Parathyroid adenoma (tissue), 2 donors: ENCODE data around the gene DNM2.

ENCODE experiments used
- H2AFZ ChIP-seq: fragments of 300-600 bp; sonication (generic); one replicate; pipeline ENCODE4 v1.7.0; 2017; ENCODE audit warnings: antibody characterized with exemption, mild to moderate bottlenecking
- H3K27ac ChIP-seq: fragments of 300-600 bp; sonication (generic); one replicate; pipeline ENCODE4 v1.7.0; 2017
- H3K27me3 ChIP-seq: fragments of 300-600 bp; sonication (generic); one replicate; pipeline ENCODE4 v1.7.0; 2017; ENCODE audit warnings: low read length; ENCODE audit not compliant: control insufficient read depth, insufficient read depth
- H3K36me3 ChIP-seq: fragments of 300-600 bp; sonication (generic); one replicate; pipeline ENCODE4 v1.7.0; 2017; ENCODE audit warnings: low read length; ENCODE audit not compliant: control insufficient read depth, insufficient read depth
- H3K4me1 ChIP-seq: fragments of 300-600 bp; sonication (generic); one replicate; pipeline ENCODE4 v1.7.0; 2017; ENCODE audit warnings: control low read depth
- H3K4me2 ChIP-seq: fragments of 300-600 bp; sonication (generic); one replicate; pipeline ENCODE4 v1.7.0; 2017; ENCODE audit warnings: low read length
- H3K4me3 ChIP-seq: fragments of 300-600 bp; sonication (generic); one replicate; pipeline ENCODE4 v1.7.0; 2017; ENCODE audit warnings: low read depth, low read length
- H3K79me2 ChIP-seq: fragments of 300-600 bp; sonication (generic); one replicate; pipeline ENCODE4 v1.7.0; 2017; ENCODE audit warnings: control low read depth
- H3K9ac ChIP-seq: fragments of 300-600 bp; sonication (generic); one replicate; pipeline ENCODE4 v1.7.0; 2017; ENCODE audit warnings: mild to moderate bottlenecking
- H3K9me3 ChIP-seq: fragments of 300-600 bp; sonication (generic); one replicate; pipeline ENCODE4 v1.7.0; 2017; ENCODE audit warnings: low read length; ENCODE audit not compliant: control insufficient read depth
- TF ChIP-seq, protein P1 (sequence below): fragments of 300-600 bp; sonication (generic); IDR thresholded peaks from one replicate; pipeline ENCODE4 v1.7.0; 2017; ENCODE audit warnings: antibody characterized with exemption, mild to moderate bottlenecking
- donor health status: primary hyperparathyroidism.

Gene DNM2

DNA sequence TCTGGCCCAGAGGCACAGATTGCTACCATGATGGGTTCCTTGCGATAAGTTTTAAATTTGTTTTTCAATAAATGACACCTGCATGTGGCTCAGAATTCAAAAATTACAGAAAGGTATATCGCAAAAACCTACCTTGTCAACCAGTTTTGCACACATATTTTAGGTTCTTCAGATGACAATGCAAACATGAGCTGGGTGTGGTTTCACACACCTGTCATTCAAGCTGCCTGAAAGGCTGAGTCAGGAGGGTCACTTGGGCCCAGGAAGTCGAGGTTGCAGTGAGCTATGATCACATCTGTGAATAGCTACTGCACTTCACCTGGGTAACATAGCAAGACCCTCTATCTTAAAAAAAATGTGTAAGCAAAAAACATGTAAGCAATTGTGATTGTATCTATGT lies 56.1 kb downstream of the DNM2 start:
- H3K27me3 ChIP-seq, result no peaks in the 10 kb centered on the region
- no peaks in the 10 kb centered on the region for H3K36me3 ChIP-seq
- no peak overlapping the region for H2AFZ ChIP-seq

GRCh38 chr19:10774893-10775292 lies 57.0 kb downstream of the DNM2 start:
- Histone ChIP-seq H3K9ac (no peak overlapping the region), H3K27ac (no peak overlapping the region), H3K36me3 (no peaks in the 10 kb centered on the region), H3K79me2 (peaks cover 14% of the 10 kb centered on the region), H3K27me3 (no peaks in the 10 kb centered on the region), H3K9me3 (no peaks in the 10 kb centered on the region), H2AFZ (no peak overlapping the region), H3K4me1 (peaks cover 5% of the 10 kb centered on the region), H3K4me2 (no peak overlapping the region), H3K4me3 (no peak overlapping the region)
- TF ChIP-seq, protein P1, sequence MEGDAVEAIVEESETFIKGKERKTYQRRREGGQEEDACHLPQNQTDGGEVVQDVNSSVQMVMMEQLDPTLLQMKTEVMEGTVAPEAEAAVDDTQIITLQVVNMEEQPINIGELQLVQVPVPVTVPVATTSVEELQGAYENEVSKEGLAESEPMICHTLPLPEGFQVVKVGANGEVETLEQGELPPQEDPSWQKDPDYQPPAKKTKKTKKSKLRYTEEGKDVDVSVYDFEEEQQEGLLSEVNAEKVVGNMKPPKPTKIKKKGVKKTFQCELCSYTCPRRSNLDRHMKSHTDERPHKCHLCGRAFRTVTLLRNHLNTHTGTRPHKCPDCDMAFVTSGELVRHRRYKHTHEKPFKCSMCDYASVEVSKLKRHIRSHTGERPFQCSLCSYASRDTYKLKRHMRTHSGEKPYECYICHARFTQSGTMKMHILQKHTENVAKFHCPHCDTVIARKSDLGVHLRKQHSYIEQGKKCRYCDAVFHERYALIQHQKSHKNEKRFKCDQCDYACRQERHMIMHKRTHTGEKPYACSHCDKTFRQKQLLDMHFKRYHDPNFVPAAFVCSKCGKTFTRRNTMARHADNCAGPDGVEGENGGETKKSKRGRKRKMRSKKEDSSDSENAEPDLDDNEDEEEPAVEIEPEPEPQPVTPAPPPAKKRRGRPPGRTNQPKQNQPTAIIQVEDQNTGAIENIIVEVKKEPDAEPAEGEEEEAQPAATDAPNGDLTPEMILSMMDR, result no peak

More for the DNA sequence above, 56.1 kb downstream of the DNM2 start:
- H3K4me1 ChIP-seq, result peaks cover 14% of the 10 kb centered on the region
- TF ChIP-seq, protein P1, result no peak
- peaks cover 19% of the 10 kb centered on the region for H3K79me2 ChIP-seq
- H3K9ac ChIP-seq, result no peak overlapping the region
- no peak overlapping the region for H3K4me3 ChIP-seq
- H3K9me3 ChIP-seq, result no peaks in the 10 kb centered on the region
- H3K27ac ChIP-seq, result no peak overlapping the region
- no peak overlapping the region for H3K4me2 ChIP-seq

DNA sequence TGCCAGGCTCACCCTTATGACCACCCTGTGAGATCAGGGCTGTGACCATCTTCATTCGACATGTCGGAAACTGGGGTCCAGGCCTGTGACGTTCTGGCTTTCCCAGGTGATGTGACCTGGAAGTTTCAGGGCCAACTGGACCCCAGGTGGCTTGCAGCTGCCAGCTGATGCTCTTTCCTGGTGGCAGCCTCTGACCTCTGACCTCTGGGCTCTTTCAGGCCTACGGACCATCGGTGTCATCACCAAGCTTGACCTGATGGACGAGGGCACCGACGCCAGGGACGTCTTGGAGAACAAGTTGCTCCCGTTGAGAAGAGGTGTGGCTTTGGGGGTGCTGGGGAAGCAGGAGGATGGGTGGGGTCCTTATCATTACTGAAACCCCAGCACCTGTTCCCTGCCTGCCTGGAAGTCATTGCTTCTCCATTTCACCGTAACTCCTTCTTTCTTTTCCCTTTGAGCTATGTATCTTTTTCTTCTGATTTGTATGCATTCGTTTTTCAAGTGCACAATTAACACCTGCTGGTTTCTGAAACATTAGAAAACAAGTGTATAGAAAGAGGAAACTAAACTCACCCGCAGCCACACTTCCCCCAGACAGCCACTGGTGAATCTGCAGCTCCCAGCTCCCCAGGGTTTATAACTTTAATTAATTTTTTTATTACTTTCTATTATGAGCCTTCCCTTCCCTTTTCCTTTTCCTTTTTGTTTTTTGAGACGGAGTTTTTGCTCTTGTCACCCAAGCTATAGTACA lies 59.2 kb downstream of the DNM2 start:
- H3K4me1 ChIP-seq, result no peaks in the 10 kb centered on the region
- H3K27ac ChIP-seq, result no peak overlapping the region
- no peaks in the 10 kb centered on the region for H3K27me3 ChIP-seq
- H3K36me3 ChIP-seq, result no peaks in the 10 kb centered on the region
- TF ChIP-seq, protein P1, result no peak
- H3K4me2 ChIP-seq, result no peak overlapping the region
- no peak overlapping the region for H3K4me3 ChIP-seq
- H3K79me2 ChIP-seq, result peaks cover 14% of the 10 kb centered on the region
- H2AFZ ChIP-seq, result no peak overlapping the region
- H3K9ac ChIP-seq, result no peak overlapping the region
- H3K9me3 ChIP-seq, result no peaks in the 10 kb centered on the region

DNA sequence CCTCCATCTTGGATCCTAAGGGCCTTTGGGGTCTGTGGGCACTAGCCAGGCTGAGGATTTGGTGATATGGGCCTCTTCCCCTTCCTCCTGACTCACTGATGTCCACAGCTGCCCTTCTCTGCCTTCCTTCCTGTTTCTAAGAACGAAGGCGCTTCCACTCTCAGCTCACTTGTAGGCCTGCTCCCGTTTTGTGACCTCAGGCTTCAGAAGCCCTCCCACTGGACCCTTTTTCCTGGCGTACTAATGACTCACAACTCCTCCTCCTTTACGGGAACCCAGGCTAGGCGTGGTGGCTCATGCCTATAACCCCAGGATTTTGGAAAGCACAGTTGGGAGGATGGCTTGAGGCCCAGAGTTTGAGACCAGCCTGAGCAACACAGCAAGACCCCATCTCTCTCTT lies 62.5 kb downstream of the DNM2 start:
- H2AFZ ChIP-seq, result no peak overlapping the region
- H3K4me2 ChIP-seq, result no peak overlapping the region
- no peak overlapping the region for H3K9ac ChIP-seq
- TF ChIP-seq, protein P1, result no peak
- H3K9me3 ChIP-seq, result no peaks in the 10 kb centered on the region
- no peaks in the 10 kb centered on the region for H3K4me1 ChIP-seq
- peak overlapping the region; percentile 64 for H3K27ac ChIP-seq
- peaks cover 12% of the 10 kb centered on the region for H3K79me2 ChIP-seq
- H3K4me3 ChIP-seq, result no peak overlapping the region
- no peaks in the 10 kb centered on the region for H3K36me3 ChIP-seq
- no peaks in the 10 kb centered on the region for H3K27me3 ChIP-seq

GRCh38 chr19:10782795-10783194 lies 64.9 kb downstream of the DNM2 start:
- H3K36me3 ChIP-seq, result no peaks in the 10 kb centered on the region
- no peaks in the 10 kb centered on the region for H3K4me1 ChIP-seq
- no peak overlapping the region for H3K4me2 ChIP-seq
- H3K9me3 ChIP-seq, result no peaks in the 10 kb centered on the region
- H3K79me2 ChIP-seq, result peaks cover 28% of the 10 kb centered on the region
- no peaks in the 10 kb centered on the region for H3K27me3 ChIP-seq
- no peak overlapping the region for H3K27ac ChIP-seq
- H3K4me3 ChIP-seq, result no peak overlapping the region
- TF ChIP-seq, protein P1, result no peak
- H2AFZ ChIP-seq, result no peak overlapping the region
- H3K9ac ChIP-seq, result no peak overlapping the region
